A673 (cell line): ENCODE measurements around the gene ST6GALNAC2. TPM values are rescaled to one million over a fixed set of nuclear protein-coding genes. Genes with fewer than 3 reads are reported as not detected.

Source experiments
- BruUV-seq: library from RNA; stranded (reverse); fragments of 400-500 nt; replicated peaks from 2 replicates; lab custom pipeline; 2021; lab: Mats Ljungman, UMichigan
- CTCF ChIA-PET: fragments of 300-600 bp; sonication (Branson Sonifier 250); formaldehyde crosslinking; loops from one replicate; lab custom pipeline; 2022; ENCODE audit warnings: antibody characterized with exemption; lab: Charles Lee
- POLR2A ChIA-PET: fragments of 300-600 bp; sonication (Branson Sonifier 250); formaldehyde crosslinking; loops from one replicate; lab custom pipeline; 2022; ENCODE audit warnings: antibody characterized with exemption; ENCODE audit not compliant: low non-redundant PET; lab: Charles Lee
- DNase-seq: peaks from one replicate; pipeline ENCODE4 v3.0.0-alpha.2; 2015; ENCODE audit warnings: low spot score
- H3K27ac ChIP-seq: fragments of 200-600 bp; sonication (generic); 2 replicates; pipeline ENCODE4 v1.5.1; 2016; ENCODE audit warnings: mixed run types, low read depth, mild to moderate bottlenecking, mixed read lengths, antibody characterized with exemption, low read length; ENCODE audit not compliant: poor library complexity, severe bottlenecking
- H3K27me3 ChIP-seq: fragments of 200-600 bp; sonication (generic); replicated peaks from 2 replicates; pipeline ENCODE4 v1.6.1; 2017; ENCODE audit warnings: mixed run types, low read depth, mild to moderate bottlenecking, mixed read lengths, antibody characterized with exemption, low read length; ENCODE audit not compliant: insufficient read depth, poor library complexity
- H3K36me3 ChIP-seq: fragments of 200-600 bp; sonication (generic); 2 replicates; pipeline ENCODE4 v1.6.1; 2016; ENCODE audit warnings: mixed run types, mild to moderate bottlenecking, mixed read lengths, antibody characterized with exemption, low read length; ENCODE audit not compliant: insufficient read depth, poor library complexity, severe bottlenecking
- H3K4me1 ChIP-seq: fragments of 200-600 bp; sonication (generic); 2 replicates; pipeline ENCODE4 v1.6.1; 2017; ENCODE audit warnings: mixed run types, mild to moderate bottlenecking, mixed read lengths, antibody characterized with exemption, low read length; ENCODE audit not compliant: insufficient read depth, poor library complexity, severe bottlenecking
- H3K4me3 ChIP-seq: fragments of 200-600 bp; sonication (generic); 2 replicates; pipeline ENCODE4 v1.5.1; 2016; ENCODE audit warnings: low read depth, mixed run types, mild to moderate bottlenecking, mixed read lengths, low read length; ENCODE audit not compliant: poor library complexity, severe bottlenecking
- H3K9me3 ChIP-seq: fragments of 200-600 bp; sonication (generic); 2 replicates; pipeline ENCODE4 v1.6.1; 2016; ENCODE audit warnings: mixed run types, low read depth, mild to moderate bottlenecking, mixed read lengths, antibody characterized with exemption, low read length; ENCODE audit not compliant: poor library complexity, severe bottlenecking
- EZH2 ChIP-seq: fragments of 200-600 bp; sonication (generic); IDR thresholded peaks from 2 replicates; pipeline ENCODE4 v1.6.1; 2017; ENCODE audit warnings: borderline replicate concordance, low read depth, mild to moderate bottlenecking, mixed read lengths, antibody characterized with exemption, low read length; ENCODE audit not compliant: poor library complexity, severe bottlenecking
- intact Hi-C: fragments of 100-400 bp; cut with micrococcal nuclease; formaldehyde crosslinking; loops from one replicate; pipeline ENCODE4 v1.10.0; 2022; ENCODE audit not compliant: unreplicated experiment
- total RNA-seq: library from RNA; stranded (reverse); gene quantifications from 2 replicates; pipeline ENCODE4 v1.2.3, GENCODE V29; 2021
- TF ChIP-seq, protein P1 (sequence below): fragments of 300-800, 200-600 bp; sonication (generic); conservative IDR thresholded peaks from 2 replicates; pipeline ENCODE4 v1.5.1; 2017; ENCODE audit warnings: low read depth, mild to moderate bottlenecking, antibody characterized with exemption, low read length, moderate library complexity, mixed read lengths

ST6GALNAC2 gene
- total RNA-seq, 1 experiment from 2014 or later, result not detected

DNA sequence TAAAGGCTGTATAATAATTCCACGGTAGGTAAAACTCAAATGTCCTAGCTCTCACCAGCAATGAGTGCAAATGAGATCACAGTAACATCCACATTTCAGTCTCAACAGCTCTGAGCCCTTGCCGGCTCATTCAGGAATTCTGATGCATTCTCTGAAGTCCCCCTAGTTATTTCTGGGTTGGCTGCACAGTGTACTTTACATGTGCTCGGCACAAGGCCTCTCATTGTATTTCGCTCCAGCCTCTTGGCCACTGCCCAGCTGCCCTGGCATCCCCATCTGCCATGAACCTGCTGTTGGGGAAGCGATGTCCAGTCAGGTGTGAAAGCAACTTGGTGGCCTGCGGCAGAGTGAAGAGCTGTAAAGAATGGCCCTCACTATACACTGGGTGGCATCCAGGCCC, 31.5 kb downstream of the ST6GALNAC2 start:
- Histone ChIP-seq H3K27ac (no peak overlapping the region), H3K4me3 (no peak overlapping the region), H3K9me3 (no peaks in the 10 kb centered on the region), H3K27me3 (no peaks in the 10 kb centered on the region), H3K36me3 (peaks cover 6% of the 10 kb centered on the region), H3K4me1 (peaks cover under 1% of the 10 kb centered on the region)
- POLR2A ChIA-PET, result interaction anchor here (0.6 kb wide), 1 partner anchor 592 kb away, joined by 3 read pairs; no protein-coding TSS in a partner anchor
- no TSS peak for BruUV-seq
- DNase-seq, result no peak
- intact Hi-C loops, result no loop called here
- no peak for TF ChIP-seq EZH2
- TF ChIP-seq, protein P1, sequence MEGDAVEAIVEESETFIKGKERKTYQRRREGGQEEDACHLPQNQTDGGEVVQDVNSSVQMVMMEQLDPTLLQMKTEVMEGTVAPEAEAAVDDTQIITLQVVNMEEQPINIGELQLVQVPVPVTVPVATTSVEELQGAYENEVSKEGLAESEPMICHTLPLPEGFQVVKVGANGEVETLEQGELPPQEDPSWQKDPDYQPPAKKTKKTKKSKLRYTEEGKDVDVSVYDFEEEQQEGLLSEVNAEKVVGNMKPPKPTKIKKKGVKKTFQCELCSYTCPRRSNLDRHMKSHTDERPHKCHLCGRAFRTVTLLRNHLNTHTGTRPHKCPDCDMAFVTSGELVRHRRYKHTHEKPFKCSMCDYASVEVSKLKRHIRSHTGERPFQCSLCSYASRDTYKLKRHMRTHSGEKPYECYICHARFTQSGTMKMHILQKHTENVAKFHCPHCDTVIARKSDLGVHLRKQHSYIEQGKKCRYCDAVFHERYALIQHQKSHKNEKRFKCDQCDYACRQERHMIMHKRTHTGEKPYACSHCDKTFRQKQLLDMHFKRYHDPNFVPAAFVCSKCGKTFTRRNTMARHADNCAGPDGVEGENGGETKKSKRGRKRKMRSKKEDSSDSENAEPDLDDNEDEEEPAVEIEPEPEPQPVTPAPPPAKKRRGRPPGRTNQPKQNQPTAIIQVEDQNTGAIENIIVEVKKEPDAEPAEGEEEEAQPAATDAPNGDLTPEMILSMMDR, result no peak
- CTCF ChIA-PET, result no interaction called here

- BruUV-seq, result no TSS peak
- H3K9me3 ChIP-seq, result no peaks in the 10 kb centered on the region
- no peak overlapping the region for H3K27ac ChIP-seq
- H3K36me3 ChIP-seq, result no peaks in the 10 kb centered on the region
- TF ChIP-seq, protein P1, result no peak
- no peak for TF ChIP-seq EZH2
- POLR2A ChIA-PET, result no interaction called here
- no peaks in the 10 kb centered on the region for H3K4me1 ChIP-seq
- intact Hi-C loops, result no loop called here
- DNase-seq, result no peak
- CTCF ChIA-PET, result no interaction called here
- H3K4me3 ChIP-seq, result no peak overlapping the region
- H3K27me3 ChIP-seq, result no peaks in the 10 kb centered on the region
Observed at GRCh38 chr17:76553178-76553908, 32.3 kb downstream of the ST6GALNAC2 start.

DNA sequence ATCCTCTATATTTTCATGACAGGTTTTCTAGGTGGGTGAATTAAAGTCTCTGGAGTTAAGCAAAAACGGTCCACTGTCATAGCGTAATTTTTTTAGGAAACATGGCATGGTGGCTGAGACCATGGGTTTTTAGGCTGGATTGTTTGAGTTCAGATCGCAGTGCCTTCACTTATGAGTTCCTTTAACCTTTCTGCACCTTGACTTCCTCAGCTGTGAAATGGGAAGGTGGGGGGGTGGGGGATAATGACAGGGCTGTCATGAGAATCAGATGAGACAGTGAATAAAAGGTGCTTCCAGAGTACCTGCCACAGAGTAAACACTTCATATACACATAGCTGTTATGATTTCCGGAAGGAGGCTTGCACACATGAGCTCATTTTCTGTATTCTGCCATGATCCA, 34.0 kb downstream of the ST6GALNAC2 start:
- TF ChIP-seq, protein P1, result no peak
- TF ChIP-seq EZH2, result no peak
- CTCF ChIA-PET, result no interaction called here
- H3K36me3 ChIP-seq, result no peaks in the 10 kb centered on the region

More for the DNA sequence above, 34.0 kb downstream of the ST6GALNAC2 start:
- H3K4me1 ChIP-seq, result peaks cover 6% of the 10 kb centered on the region
- POLR2A ChIA-PET, result no interaction called here
- intact Hi-C loops, result no loop called here
- no peaks in the 10 kb centered on the region for H3K9me3 ChIP-seq
- no peak for DNase-seq
- H3K27ac ChIP-seq, result no peak overlapping the region
- no TSS peak for BruUV-seq
- H3K4me3 ChIP-seq, result no peak overlapping the region
- H3K27me3 ChIP-seq, result no peaks in the 10 kb centered on the region
